Breast epithelium (tissue), 4 donors: ENCODE data around the gene CHST10. TPM values are rescaled to one million over a fixed set of nuclear protein-coding genes. Genes with fewer than 3 reads are reported as not detected.
"Not testable (repeated sequence)": the region's sequence is repeated elsewhere in the genome, so short reads cannot be mapped to it uniquely, and the experiment has no call there.

Source experiments
- DNase-seq, 2 donors: peaks; one replicate each; pipeline ENCODE4 v3.0.0-alpha.2; 2019; ENCODE audit warnings: low spot score in 2 of 2
- H3K27ac ChIP-seq, 2 donors: fragments of 200-600 bp; sonication (generic) in 1 of 2; one replicate each; pipeline ENCODE4 v1.5.1; 2016 to 2019; ENCODE audit warnings: mild to moderate bottlenecking in 1 of 2
- H3K27me3 ChIP-seq, 2 donors: fragments of 200-600 bp; sonication (generic) in 1 of 2; one replicate each; pipeline versions ENCODE4 v1.5.1 to v1.6.0; 2017 to 2019; ENCODE audit warnings: control low read depth in 1 of 2, mild to moderate bottlenecking in 1 of 2
- H3K36me3 ChIP-seq: fragments of 200-600 bp; one replicate; pipeline ENCODE4 v1.5.1; 2019
- H3K4me1 ChIP-seq, 2 donors: fragments of 200-600 bp; sonication (generic); one replicate each; pipeline ENCODE4 v1.5.1; 2016 to 2019; ENCODE audit warnings: control low read depth in 1 of 2
- H3K4me3 ChIP-seq, 3 donors: fragments of 200-600 bp; sonication (generic); 1 replicate in 2 of 3; 2 replicates in 1 of 3; pipeline ENCODE4 v1.5.1; 2016 to 2019; ENCODE audit warnings: mild to moderate bottlenecking in 3 of 3, moderate library complexity in 2 of 3
- H3K9me3 ChIP-seq, 2 donors: fragments of 200-600 bp; sonication (generic) in 1 of 2; one replicate each; pipeline ENCODE4 v1.5.1; 2016 to 2019; ENCODE audit warnings: control low read depth in 1 of 2
- CTCF ChIP-seq, 3 donors: fragments of 450-650 bp; IDR thresholded peaks; one replicate each; pipeline ENCODE4 v1.5.1; 2016 to 2017; ENCODE audit warnings: antibody characterized with exemption in 3 of 3, mild to moderate bottlenecking in 3 of 3, moderate library complexity in 3 of 3
- POLR2A ChIP-seq: fragments of 450-650 bp; IDR thresholded peaks from one replicate; pipeline ENCODE4 v1.6.1; 2016; ENCODE audit warnings: antibody characterized with exemption, mild to moderate bottlenecking, moderate library complexity
- POLR2AphosphoS5 ChIP-seq, 3 donors: sonication (generic); formaldehyde crosslinking; IDR thresholded peaks; one replicate each; pipeline ENCODE4 v1.6.1; 2017; ENCODE audit warnings: antibody characterized with exemption in 3 of 3
- intact Hi-C: fragments of 100-400 bp; cut with DNase I; formaldehyde crosslinking; loops from one replicate; pipeline ENCODE4 v1.15.1; 2023; ENCODE audit warnings: low total_unique reads
- total RNA-seq, 3 donors: library from RNA; depleted of rRNA; stranded (reverse); fragments of >200 nt; gene quantifications; one replicate each; pipeline ENCODE4 v1.1.0, GENCODE V29; 2016

Gene CHST10
- total RNA-seq, 3 donors from 2014 or later: 4.5 to 17.0 (median 8.3) TPM

- intact Hi-C loops: no loop called here
- no peaks in the 10 kb centered on the region for H3K27me3 ChIP-seq
- TF ChIP-seq POLR2A: no peak
- TF ChIP-seq CTCF (IDR thresholded peaks at IDR 0.05): no peak
- TF ChIP-seq POLR2AphosphoS5 (IDR thresholded peaks at IDR 0.05): no peak
- no peaks in the 10 kb centered on the region for H3K36me3 ChIP-seq
- H3K9me3 ChIP-seq: no peaks in the 10 kb centered on the region
- DNase-seq: no peak
- H3K4me3 ChIP-seq: no peak overlapping the region
- no peak overlapping the region for H3K27ac ChIP-seq
- no peaks in the 10 kb centered on the region for H3K4me1 ChIP-seq
Observed at GRCh38 chr2:100352521-100352920, 64.9 kb downstream of the CHST10 start.

GRCh38 chr2:100350661-100351185 lies 66.7 kb downstream of the CHST10 start:
- no peaks in the 10 kb centered on the region for H3K9me3 ChIP-seq
- no peak for TF ChIP-seq POLR2A
- no peak overlapping the region for H3K27ac ChIP-seq
- H3K4me3 ChIP-seq: no peak overlapping the region
- no peaks in the 10 kb centered on the region for H3K27me3 ChIP-seq
- H3K36me3 ChIP-seq: no peaks in the 10 kb centered on the region
- no peak for DNase-seq
- no peaks in the 10 kb centered on the region for H3K4me1 ChIP-seq
- intact Hi-C loops: no loop called here

- not testable (repeated sequence) for H3K9me3 ChIP-seq, H3K27ac ChIP-seq, H3K27me3 ChIP-seq, H3K36me3 ChIP-seq, H3K4me3 ChIP-seq, DNase-seq, H3K4me1 ChIP-seq
- intact Hi-C loops: loop anchor here (5.0 kb wide), 1 partner anchor 1068 kb away; no protein-coding TSS in a partner anchor
Observed at GRCh38 chr2:100345144-100345543, 72.3 kb downstream of the CHST10 start.

GRCh38 chr2:100344433-100344832 lies 73.0 kb downstream of the CHST10 start:
- no peaks in the 10 kb centered on the region for H3K36me3 ChIP-seq
- no peak for TF ChIP-seq CTCF (IDR thresholded peaks at IDR 0.05)
- no peak for TF ChIP-seq POLR2AphosphoS5 (IDR thresholded peaks at IDR 0.05)
- TF ChIP-seq POLR2A: no peak
- peaks cover 0 to 4% of the 10 kb centered on the region in 2 donors for H3K27me3 ChIP-seq
- no peaks in the 10 kb centered on the region for H3K4me1 ChIP-seq
- H3K27ac ChIP-seq: no peak overlapping the region
- no peak overlapping the region for H3K4me3 ChIP-seq
- H3K9me3 ChIP-seq: no peaks in the 10 kb centered on the region
- intact Hi-C loops: no loop called here
- DNase-seq: no peak

- intact Hi-C loops, H3K36me3 ChIP-seq, H3K27ac ChIP-seq, H3K4me1 ChIP-seq, H3K4me3 ChIP-seq, DNase-seq, H3K9me3 ChIP-seq, H3K27me3 ChIP-seq: not testable (repeated sequence)
Observed at GRCh38 chr2:100342466-100342865, 75.0 kb downstream of the CHST10 start.

Other genes with a start within 250 kb of the CHST10 start
- gene LONRF2, start 95.2 kb downstream of the CHST10 start, total RNA-seq: 10 to 100 TPM in 2 of 3 donors, 1 to 10 TPM in 1; 5.1 to 24.9 (median 19.9) TPM
- gene NMS, start 52.8 kb upstream of the CHST10 start, total RNA-seq: not detected
- 10 to 100 TPM; 11.3 to 17.7 (median 14.4) TPM for gene PDCL3, start 145.3 kb upstream of the CHST10 start, total RNA-seq